DND-41 (cell line): ENCODE measurements around the gene RAB3C.

Experiments used
- EZH2 ChIP-seq: IDR thresholded peaks from 3 replicates; pipeline ENCODE4 v1.6.1; 2012; ENCODE audit warnings: borderline replicate concordance, low read depth, mild to moderate bottlenecking, moderate library complexity, low read length, inconsistent platforms; ENCODE audit not compliant: severe bottlenecking
- TF ChIP-seq, protein P1 (sequence below): IDR thresholded peaks from 2 replicates; pipeline ENCODE4 v1.5.1; 2012; ENCODE audit warnings: borderline replicate concordance, low read length, moderate library complexity, mild to moderate bottlenecking; ENCODE audit not compliant: poor library complexity, severe bottlenecking; ENCODE audit errors: extremely low read depth

DNA sequence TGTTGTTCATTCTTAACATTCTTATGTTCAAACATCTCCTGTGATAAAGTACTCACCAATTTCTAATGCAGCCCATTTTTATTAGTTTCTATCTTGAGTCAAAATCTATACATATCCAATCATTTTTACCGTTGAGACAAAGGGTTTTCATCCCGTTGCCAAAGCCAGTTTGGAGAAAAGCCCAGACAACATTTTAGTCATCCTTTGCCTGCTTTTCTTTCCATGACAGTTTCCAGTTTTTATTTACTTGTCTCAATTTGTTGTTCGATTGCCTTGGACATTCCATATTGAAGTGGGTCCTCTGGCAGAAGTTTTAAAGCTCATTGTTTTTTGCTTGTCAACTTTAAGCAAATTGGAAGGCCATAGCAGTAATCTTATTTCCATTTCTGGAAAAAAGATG lies 123.9 kb downstream of the RAB3C start:
- no peak for TF ChIP-seq EZH2
- TF ChIP-seq, protein P1, sequence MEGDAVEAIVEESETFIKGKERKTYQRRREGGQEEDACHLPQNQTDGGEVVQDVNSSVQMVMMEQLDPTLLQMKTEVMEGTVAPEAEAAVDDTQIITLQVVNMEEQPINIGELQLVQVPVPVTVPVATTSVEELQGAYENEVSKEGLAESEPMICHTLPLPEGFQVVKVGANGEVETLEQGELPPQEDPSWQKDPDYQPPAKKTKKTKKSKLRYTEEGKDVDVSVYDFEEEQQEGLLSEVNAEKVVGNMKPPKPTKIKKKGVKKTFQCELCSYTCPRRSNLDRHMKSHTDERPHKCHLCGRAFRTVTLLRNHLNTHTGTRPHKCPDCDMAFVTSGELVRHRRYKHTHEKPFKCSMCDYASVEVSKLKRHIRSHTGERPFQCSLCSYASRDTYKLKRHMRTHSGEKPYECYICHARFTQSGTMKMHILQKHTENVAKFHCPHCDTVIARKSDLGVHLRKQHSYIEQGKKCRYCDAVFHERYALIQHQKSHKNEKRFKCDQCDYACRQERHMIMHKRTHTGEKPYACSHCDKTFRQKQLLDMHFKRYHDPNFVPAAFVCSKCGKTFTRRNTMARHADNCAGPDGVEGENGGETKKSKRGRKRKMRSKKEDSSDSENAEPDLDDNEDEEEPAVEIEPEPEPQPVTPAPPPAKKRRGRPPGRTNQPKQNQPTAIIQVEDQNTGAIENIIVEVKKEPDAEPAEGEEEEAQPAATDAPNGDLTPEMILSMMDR = no peak
